ENCODE data around the gene SSR1.
A peak's percentile ranks its signal among the peaks of the same experiment; 100 is the strongest.
"Not testable (repeated sequence)": the region's sequence is repeated elsewhere in the genome, so short reads cannot be mapped to it uniquely, and the experiment has no call there.

The SSR1 gene

GRCh38 chr6:7312616-7313504, at the start of gene SSR1:
Gene SSR1, minus strand, starts transcription at chr6:7313199. Its CDS starts 79 bp downstream, at chr6:7313120.
- peak; percentile 88 for DNase-seq (ENCODE audit: low read depth)

- not testable (repeated sequence) for DNase-seq (ENCODE audit: low read depth)
Measured at GRCh38 chr6:7351916-7352315, 38.9 kb upstream of the SSR1 start.

- not testable (repeated sequence) for DNase-seq (ENCODE audit: low read depth)
Measured at GRCh38 chr6:7350591-7350990, 37.6 kb upstream of the SSR1 start.

GRCh38 chr6:7347551-7347997, 34.6 kb upstream of the SSR1 start:
- not testable (repeated sequence) for DNase-seq (ENCODE audit: low read depth)

GRCh38 chr6:7344773-7345450, 31.9 kb upstream of the SSR1 start:
- not testable (repeated sequence) for DNase-seq (ENCODE audit: low read depth)

GRCh38 chr6:7343546-7344475, 30.8 kb upstream of the SSR1 start:
- no peak for DNase-seq (ENCODE audit: low read depth)

- DNase-seq (ENCODE audit: low read depth) = no peak
Measured at GRCh38 chr6:7341989-7342742, 29.2 kb upstream of the SSR1 start.

GRCh38 chr6:7341271-7341670, 28.3 kb upstream of the SSR1 start:
- DNase-seq (ENCODE audit: low read depth) = no peak

- not testable (repeated sequence) for DNase-seq (ENCODE audit: low read depth)
Measured at GRCh38 chr6:7339007-7339732, 26.2 kb upstream of the SSR1 start.

GRCh38 chr6:7338031-7338430, 25.0 kb upstream of the SSR1 start:
- DNase-seq (ENCODE audit: low read depth) = no peak

- DNase-seq (ENCODE audit: low read depth) = no peak
Measured at GRCh38 chr6:7335519-7335918, 22.5 kb upstream of the SSR1 start.

GRCh38 chr6:7334685-7335084, 21.7 kb upstream of the SSR1 start:
- no peak for DNase-seq (ENCODE audit: low read depth)

- DNase-seq (ENCODE audit: low read depth) = no peak
Measured at GRCh38 chr6:7332090-7332745, 19.2 kb upstream of the SSR1 start.

- no peak for DNase-seq (ENCODE audit: low read depth)
Measured at GRCh38 chr6:7331452-7331851, 18.5 kb upstream of the SSR1 start.

- DNase-seq (ENCODE audit: low read depth) = no peak
Measured at GRCh38 chr6:7328243-7328642, 15.2 kb upstream of the SSR1 start.

- DNase-seq (ENCODE audit: low read depth) = no peak
Measured at GRCh38 chr6:7325750-7326149, 12.8 kb upstream of the SSR1 start.

- DNase-seq (ENCODE audit: low read depth) = no peak
Measured at GRCh38 chr6:7324520-7324919, 11.5 kb upstream of the SSR1 start.

GRCh38 chr6:7323074-7323473, 10.1 kb upstream of the SSR1 start:
- no peak for DNase-seq (ENCODE audit: low read depth)

- not testable (repeated sequence) for DNase-seq (ENCODE audit: low read depth)
Measured at GRCh38 chr6:7321866-7322265, 8.9 kb upstream of the SSR1 start.

- DNase-seq (ENCODE audit: low read depth) = not testable (repeated sequence)
Measured at GRCh38 chr6:7319406-7319805, 6.4 kb upstream of the SSR1 start.

All from T-helper 22 cell (primary cell).